CD14-positive monocyte (primary cell): ENCODE data around the gene NRF1. TPM values are rescaled to one million over a fixed set of nuclear protein-coding genes. Genes with fewer than 3 reads are reported as not detected.

Experiments
- DNase-seq, 3 donors: peaks; one replicate each; pipeline ENCODE4 v3.0.0-alpha.2; 2011 to 2022
- H2AFZ ChIP-seq: 2 replicates; pipeline ENCODE4 v1.6.0; 2012; ENCODE audit warnings: mild to moderate bottlenecking, low read depth, low read length, inconsistent platforms; ENCODE audit not compliant: insufficient read depth, poor library complexity, severe bottlenecking
- H3K27ac ChIP-seq, 2 donors: 1 replicate in 1 of 2; 2 replicates in 1 of 2; pipeline ENCODE4 v1.5.1; 2012 to 2013; ENCODE audit warnings: low read length in 2 of 2, control low read depth in 1 of 2, inconsistent platforms in 1 of 2, low read depth in 1 of 2, mild to moderate bottlenecking in 1 of 2
- H3K27me3 ChIP-seq, 2 donors: one replicate each; pipeline versions ENCODE4 v1.6.0 to v1.6.1; 2011 to 2013; ENCODE audit warnings: low read length in 2 of 2; ENCODE audit not compliant: control insufficient read depth in 2 of 2, insufficient read depth in 2 of 2
- H3K36me3 ChIP-seq, 2 donors: replicated peaks in 1 of 2; 1 replicate in 1 of 2; 2 replicates in 1 of 2; pipeline versions ENCODE4 v1.5.1 to v1.6.1; 2012 to 2013; ENCODE audit warnings: low read length in 2 of 2, control low read depth in 1 of 2, inconsistent platforms in 1 of 2, mild to moderate bottlenecking in 1 of 2; ENCODE audit not compliant: insufficient read depth in 2 of 2, control insufficient read depth in 1 of 2
- H3K4me1 ChIP-seq, 2 donors: 1 replicate in 1 of 2; 2 replicates in 1 of 2; pipeline versions ENCODE4 v1.5.1 to v1.6.1; 2012 to 2013; ENCODE audit warnings: low read length in 2 of 2, control low read depth in 1 of 2, inconsistent platforms in 1 of 2, mild to moderate bottlenecking in 1 of 2, moderate library complexity in 1 of 2; ENCODE audit not compliant: insufficient read depth in 2 of 2, control insufficient read depth in 1 of 2
- H3K4me2 ChIP-seq: replicated peaks from 2 replicates; pipeline ENCODE3; 2012; ENCODE audit warnings: low read length, moderate library complexity, mild to moderate bottlenecking; ENCODE audit not compliant: poor library complexity, severe bottlenecking; ENCODE audit errors: extremely low read depth
- H3K4me3 ChIP-seq, 3 experiments: fragments of 200-600 bp in 1 of 3; sonication (generic) in 1 of 3; replicated peaks in 1 of 3; 1 replicate in 2 of 3; 2 replicates in 1 of 3; pipeline ENCODE4 v1.5.1; 2011 to 2013; ENCODE audit warnings: low read length in 3 of 3, mild to moderate bottlenecking in 3 of 3, control low read depth in 2 of 3, low read depth in 2 of 3, inconsistent platforms in 1 of 3, moderate library complexity in 1 of 3
- H3K79me2 ChIP-seq: 2 replicates; pipeline ENCODE4 v1.6.0; 2012; ENCODE audit warnings: mild to moderate bottlenecking, control low read depth, inconsistent platforms, low read length, moderate library complexity; ENCODE audit not compliant: insufficient read depth
- H3K9ac ChIP-seq: 2 replicates; pipeline ENCODE4 v1.6.0; 2017; ENCODE audit warnings: low read length, mild to moderate bottlenecking; ENCODE audit not compliant: insufficient read depth, poor library complexity, severe bottlenecking
- H3K9me3 ChIP-seq, 2 donors: replicated peaks in 1 of 2; 1 replicate in 1 of 2; 2 replicates in 1 of 2; pipeline versions ENCODE4 v1.5.1 to v1.6.1; 2012 to 2013; ENCODE audit warnings: low read length in 2 of 2, control low read depth in 1 of 2; ENCODE audit not compliant: control insufficient read depth in 1 of 2, insufficient read depth in 1 of 2
- H4K20me1 ChIP-seq: 2 replicates; pipeline ENCODE4 v1.6.0; 2012; ENCODE audit warnings: mild to moderate bottlenecking, low read length, control low read depth, moderate library complexity; ENCODE audit not compliant: insufficient read depth
- H3K27ac Mint-ChIP-seq, 7 donors: one replicate each; pipeline ENCODE4 v1.8.0; 2020; ENCODE audit warnings: mild to moderate bottlenecking in 7 of 7, mixed read lengths in 7 of 7, moderate library complexity in 6 of 7, inconsistent platforms in 2 of 7
- H3K27me3 Mint-ChIP-seq, 3 donors: one replicate each; pipeline ENCODE4 v1.8.0; 2021 to 2022; ENCODE audit warnings: low read depth in 3 of 3, mild to moderate bottlenecking in 3 of 3, mixed read lengths in 3 of 3, moderate library complexity in 3 of 3, inconsistent platforms in 1 of 3
- H3K36me3 Mint-ChIP-seq, 2 donors: one replicate each; pipeline ENCODE4 v1.8.0; 2020; ENCODE audit warnings: mixed read lengths in 2 of 2, inconsistent platforms in 1 of 2, mild to moderate bottlenecking in 1 of 2
- H3K4me1 Mint-ChIP-seq: one replicate; pipeline ENCODE4 v1.8.0; 2020; ENCODE audit warnings: mild to moderate bottlenecking, mixed read lengths
- H3K4me3 Mint-ChIP-seq, 2 donors: one replicate each; pipeline ENCODE4 v1.8.0; 2020; ENCODE audit warnings: mild to moderate bottlenecking in 2 of 2, mixed read lengths in 2 of 2, moderate library complexity in 1 of 2
- H3K9me3 Mint-ChIP-seq, 7 donors: one replicate each; pipeline ENCODE4 v1.8.0; 2020 to 2022; ENCODE audit warnings: mixed read lengths in 7 of 7, mild to moderate bottlenecking in 6 of 7, moderate library complexity in 6 of 7, inconsistent platforms in 2 of 7
- CTCF ChIP-seq: fragments of 200-600 bp; IDR thresholded peaks from one replicate; pipeline ENCODE4 v1.8.0; 2022; ENCODE audit warnings: antibody characterized with exemption, mild to moderate bottlenecking
- WGBS: methylation state at CpG from one replicate; pipeline ENCODE4 v1.1.5; 2013; ENCODE audit warnings: missing lambda C conversion rate; ENCODE audit not compliant: insufficient coverage; 5-methylcytosine and 5-hydroxymethylcytosine counted together
- intact Hi-C, 2 donors: fragments of 100-400 bp; cut with micrococcal nuclease; formaldehyde crosslinking; loops; one replicate each; pipeline versions ENCODE4 v1.15.0 to v1.15.1; 2023
- polyA plus RNA-seq, 3 donors: library from polyadenylated mRNA; depleted of rRNA in 1 of 3; unstranded in 2 of 3; stranded (reverse) in 1 of 3; fragments of 300-500 nt in 2 of 3; fragments of >200 nt in 1 of 3; fragmentation: Illumina TruSeq in 2 of 3; gene quantifications; 1 replicate in 2 of 3; 2 replicates in 1 of 3; pipeline ENCODE4 v1.2.3, GENCODE V29; 2012 to 2021

NRF1 gene
- polyA plus RNA-seq, 3 donors, result 5.1 to 14.0 (median 7.7) TPM

GRCh38 chr7:129702761-129703338 lies 91.3 kb downstream of the NRF1 start:
- no peaks in the 10 kb centered on the region for H3K27me3 ChIP-seq
- no peak for DNase-seq
- H3K9me3 ChIP-seq, result no peaks in the 10 kb centered on the region
- Mint-ChIP-seq H3K27ac (no peak overlapping the region), H3K36me3 (peaks cover 38 to 59% of the 10 kb centered on the region in 2 donors), H3K4me3 (no peak overlapping the region), H3K27me3 (no peaks in the 10 kb centered on the region), H3K4me1 (no peaks in the 10 kb centered on the region), H3K9me3 (no peaks in the 10 kb centered on the region)
- no peak overlapping the region for H3K9ac ChIP-seq
- no peak for TF ChIP-seq CTCF
- 100% methylated on average over 2 of the region's 3 CpGs for WGBS
- intact Hi-C loops, result no loop called here
- H3K79me2 ChIP-seq, result no peaks in the 10 kb centered on the region
- H4K20me1 ChIP-seq, result peaks cover 4% of the 10 kb centered on the region
- H3K4me3 ChIP-seq, result no peak overlapping the region
- H3K4me2 ChIP-seq, result no peak overlapping the region
- no peak overlapping the region for H3K27ac ChIP-seq
- H3K36me3 ChIP-seq, result peaks cover 6 to 72% of the 10 kb centered on the region in 2 donors
- no peaks in the 10 kb centered on the region for H3K4me1 ChIP-seq
- H2AFZ ChIP-seq, result no peak overlapping the region

GRCh38 chr7:129703751-129704150 lies 92.2 kb downstream of the NRF1 start:
- H3K27me3 ChIP-seq, result no peaks in the 10 kb centered on the region
- H2AFZ ChIP-seq, result no peak overlapping the region
- H3K4me1 ChIP-seq, result no peaks in the 10 kb centered on the region
- H4K20me1 ChIP-seq, result peaks cover under 1% of the 10 kb centered on the region
- H3K27ac ChIP-seq, result no peak overlapping the region
- H3K27ac Mint-ChIP-seq, result no peak overlapping the region
- no CpG with 5 or more reads among the region's 4 CpGs for WGBS
- no peak for TF ChIP-seq CTCF
- H3K4me3 ChIP-seq, result no peak overlapping the region
- no peaks in the 10 kb centered on the region for H3K9me3 ChIP-seq
- peaks cover 11 to 74% of the 10 kb centered on the region in 2 donors for H3K36me3 ChIP-seq
- no peaks in the 10 kb centered on the region for H3K79me2 ChIP-seq
- no peaks in the 10 kb centered on the region for H3K9me3 Mint-ChIP-seq
- H3K27me3 Mint-ChIP-seq, result no peaks in the 10 kb centered on the region
- no peaks in the 10 kb centered on the region for H3K4me1 Mint-ChIP-seq
- no peak overlapping the region for H3K9ac ChIP-seq
- no peak overlapping the region for H3K4me3 Mint-ChIP-seq
- H3K36me3 Mint-ChIP-seq, result peaks cover 38 to 59% of the 10 kb centered on the region in 2 donors
- intact Hi-C loops, result no loop called here
- no peak for DNase-seq
- no peak overlapping the region for H3K4me2 ChIP-seq
